Muscle layer of duodenum (tissue), 2 donors: Measurements from ENCODE around the gene MRPL55.

Experiments
- H3K27ac ChIP-seq: one replicate; pipeline ENCODE4 v1.7.0; 2013; ENCODE audit warnings: mild to moderate bottlenecking, low read length
- H3K27me3 ChIP-seq: one replicate; pipeline ENCODE4 v1.7.0; 2013; ENCODE audit warnings: low read depth, mild to moderate bottlenecking, control low read depth, low read length
- H3K36me3 ChIP-seq, 2 donors: one replicate each; pipeline ENCODE4 v1.7.0; 2013; ENCODE audit warnings: low read length in 2 of 2, control low read depth in 1 of 2, mild to moderate bottlenecking in 1 of 2; ENCODE audit not compliant: insufficient read depth in 2 of 2, control insufficient read depth in 1 of 2
- H3K4me1 ChIP-seq, 2 donors: one replicate each; pipeline ENCODE4 v1.7.0; 2013; ENCODE audit warnings: low read length in 2 of 2, mild to moderate bottlenecking in 2 of 2, control low read depth in 1 of 2, moderate library complexity in 1 of 2; ENCODE audit not compliant: insufficient read depth in 2 of 2, control insufficient read depth in 1 of 2
- H3K4me3 ChIP-seq, 2 donors: one replicate each; pipeline ENCODE4 v1.7.0; 2013; ENCODE audit warnings: low read length in 2 of 2, low read depth in 1 of 2, mild to moderate bottlenecking in 1 of 2
- H3K9me3 ChIP-seq, 2 donors: one replicate each; pipeline ENCODE4 v1.7.0; 2013; ENCODE audit warnings: low read length in 2 of 2, control low read depth in 1 of 2, mild to moderate bottlenecking in 1 of 2; ENCODE audit not compliant: control insufficient read depth in 1 of 2
- donor health status: healthy.

MRPL55 gene

GRCh38 chr1:228152097-228152917 lies 43.2 kb upstream of the MRPL55 start:
- H3K27ac ChIP-seq: no peak overlapping the region
- peaks cover 8 to 37% of the 10 kb centered on the region in 2 donors for H3K4me1 ChIP-seq
- no peaks in the 10 kb centered on the region for H3K9me3 ChIP-seq
- no peaks in the 10 kb centered on the region for H3K27me3 ChIP-seq
- H3K36me3 ChIP-seq: peaks cover 4 to 9% of the 10 kb centered on the region in 2 donors
- H3K4me3 ChIP-seq: no peak overlapping the region

- Histone ChIP-seq H3K4me3 (peak overlapping the region in 1 of 2 donors; percentile 60), H3K27me3 (no peaks in the 10 kb centered on the region), H3K9me3 (no peaks in the 10 kb centered on the region), H3K27ac (peak overlapping the region; percentile 39), H3K36me3 (peaks cover 4 to 17% of the 10 kb centered on the region in 2 donors), H3K4me1 (peaks cover 8 to 37% of the 10 kb centered on the region in 2 donors)
Measured at GRCh38 chr1:228151180-228151925, 42.3 kb upstream of the MRPL55 start.

GRCh38 chr1:228150461-228151179 lies 41.5 kb upstream of the MRPL55 start:
- Histone ChIP-seq H3K27ac (peak overlapping the region; percentile 39), H3K4me1 (peaks cover 8 to 37% of the 10 kb centered on the region in 2 donors), H3K27me3 (no peaks in the 10 kb centered on the region), H3K36me3 (peaks cover 4 to 24% of the 10 kb centered on the region in 2 donors), H3K9me3 (no peaks in the 10 kb centered on the region), H3K4me3 (peak overlapping the region; percentile 56 to 60)

GRCh38 chr1:228150120-228150460 lies 41.0 kb upstream of the MRPL55 start:
- H3K27ac ChIP-seq: peak overlapping the region; percentile 72
- H3K4me3 ChIP-seq: peak overlapping the region; percentile 56 to 60

GRCh38 chr1:228149406-228150119 lies 40.5 kb upstream of the MRPL55 start, which contains the start of gene GJC2:
Gene GJC2 (plus strand): TSS chr1:228149930. CDS start chr1:228157759, 7,829 bp downstream.
- Histone ChIP-seq H3K27me3 (no peaks in the 10 kb centered on the region), H3K4me1 (peaks cover 8 to 37% of the 10 kb centered on the region in 2 donors), H3K4me3 (peak within 1 kb of the TSS; percentile 56 to 60), H3K9me3 (no peaks in the 10 kb centered on the region), H3K36me3 (peaks cover 4 to 25% of the 10 kb centered on the region in 2 donors), H3K27ac (peak within 1 kb of the TSS; percentile 72)

More at GRCh38 chr1:228150120-228150460, 41.0 kb upstream of the MRPL55 start:
- Histone ChIP-seq H3K4me1 (peaks cover 8 to 37% of the 10 kb centered on the region in 2 donors), H3K36me3 (peaks cover 4 to 25% of the 10 kb centered on the region in 2 donors), H3K27me3 (no peaks in the 10 kb centered on the region), H3K9me3 (no peaks in the 10 kb centered on the region)

- no peaks in the 10 kb centered on the region for H3K9me3 ChIP-seq
- H3K27ac ChIP-seq: peak overlapping the region; percentile 72
- peak overlapping the region in 1 of 2 donors; percentile 60 for H3K4me3 ChIP-seq
- H3K27me3 ChIP-seq: no peaks in the 10 kb centered on the region
- peaks cover 8 to 41% of the 10 kb centered on the region in 2 donors for H3K4me1 ChIP-seq
- H3K36me3 ChIP-seq: peaks cover 4 to 25% of the 10 kb centered on the region in 2 donors
Measured at GRCh38 chr1:228148935-228149405, 39.9 kb upstream of the MRPL55 start.

- H3K27me3 ChIP-seq: no peaks in the 10 kb centered on the region
- H3K27ac ChIP-seq: peak overlapping the region; percentile 4
- peaks cover 4 to 25% of the 10 kb centered on the region in 2 donors for H3K36me3 ChIP-seq
- peaks cover 8 to 48% of the 10 kb centered on the region in 2 donors for H3K4me1 ChIP-seq
- H3K9me3 ChIP-seq: no peaks in the 10 kb centered on the region
- H3K4me3 ChIP-seq: no peak overlapping the region
Measured at GRCh38 chr1:228148196-228148861, 39.2 kb upstream of the MRPL55 start.

- H3K36me3 ChIP-seq: peaks cover 4 to 25% of the 10 kb centered on the region in 2 donors
- H3K27ac ChIP-seq: no peak overlapping the region
Measured at GRCh38 chr1:228147768-228148167, 38.7 kb upstream of the MRPL55 start.

GRCh38 chr1:228147151-228147693 lies 38.1 kb upstream of the MRPL55 start:
- Histone ChIP-seq H3K27me3 (no peaks in the 10 kb centered on the region), H3K4me1 (peaks cover 15 to 57% of the 10 kb centered on the region in 2 donors), H3K4me3 (no peak overlapping the region), H3K9me3 (no peaks in the 10 kb centered on the region), H3K27ac (no peak overlapping the region), H3K36me3 (peaks cover 4 to 25% of the 10 kb centered on the region in 2 donors)

More at GRCh38 chr1:228147768-228148167, 38.7 kb upstream of the MRPL55 start:
- Histone ChIP-seq H3K27me3 (no peaks in the 10 kb centered on the region), H3K4me1 (peaks cover 11 to 53% of the 10 kb centered on the region in 2 donors), H3K4me3 (no peak overlapping the region), H3K9me3 (no peaks in the 10 kb centered on the region)
